Activated CD8-positive, alpha-beta memory T cell treated with anti-CD3 and anti-CD28 coated beads for 24 hours (primary cell): ENCODE data around the gene OR7D2.
"Not testable (repeated sequence)": the region's sequence is repeated elsewhere in the genome, so short reads cannot be mapped to it uniquely, and the experiment has no call there.

Experiments used
- DNase-seq: peaks from one replicate; pipeline ENCODE4 v3.0.0-alpha.2; 2020

Gene OR7D2

GRCh38 chr19:9178901-9179300, at the start of gene OR7D2:
OR7D2 (plus strand) TSS chr19:9178979; CDS start chr19:9185782, 6,803 bp downstream.
- no peak for DNase-seq

GRCh38 chr19:9130965-9131364, 47.8 kb upstream of the OR7D2 start:
- no peak for DNase-seq

- no peak for DNase-seq
These were observed 46.4 kb upstream of the OR7D2 start for GRCh38 chr19:9132422-9132821.

GRCh38 chr19:9139609-9140158, 39.1 kb upstream of the OR7D2 start:
- no peak for DNase-seq

- DNase-seq = peak; percentile 93
These were observed 38.5 kb upstream of the OR7D2 start, which contains the start of gene ZNF317 for GRCh38 chr19:9140159-9140874. ZNF317 (plus strand) TSS chr19:9140397; CDS start chr19:9156017, 15,620 bp downstream.

- DNase-seq = no peak
These were observed 33.9 kb upstream of the OR7D2 start for GRCh38 chr19:9144920-9145319.

- DNase-seq = no peak
These were observed 31.9 kb upstream of the OR7D2 start for GRCh38 chr19:9146882-9147281.

- no peak for DNase-seq
These were observed 30.1 kb upstream of the OR7D2 start for GRCh38 chr19:9148697-9149096.

- no peak for DNase-seq
These were observed 28.8 kb upstream of the OR7D2 start for GRCh38 chr19:9149997-9150396.

- DNase-seq = no peak
These were observed 28.1 kb upstream of the OR7D2 start for GRCh38 chr19:9150650-9151049.

GRCh38 chr19:9151367-9151766, 27.4 kb upstream of the OR7D2 start:
- no peak for DNase-seq

GRCh38 chr19:9155591-9155990, 23.2 kb upstream of the OR7D2 start:
- DNase-seq = no peak

- DNase-seq = no peak
These were observed 22.5 kb upstream of the OR7D2 start for GRCh38 chr19:9156304-9156703.

GRCh38 chr19:9159891-9160290, 18.9 kb upstream of the OR7D2 start:
- DNase-seq = no peak

- DNase-seq = no peak
These were observed 17.4 kb upstream of the OR7D2 start for GRCh38 chr19:9161427-9161826.

- no peak for DNase-seq
These were observed 13.5 kb upstream of the OR7D2 start for GRCh38 chr19:9165261-9165660.

- DNase-seq = no peak
These were observed 11.9 kb upstream of the OR7D2 start for GRCh38 chr19:9166846-9167245.

- no peak for DNase-seq
These were observed 7.3 kb upstream of the OR7D2 start for GRCh38 chr19:9171393-9171991.

GRCh38 chr19:9175326-9175725, 3.5 kb upstream of the OR7D2 start:
- DNase-seq = no peak

- no peak for DNase-seq
These were observed 4.2 kb downstream of the OR7D2 start for GRCh38 chr19:9183000-9183399.

- no peak for DNase-seq
These were observed 8.4 kb downstream of the OR7D2 start for GRCh38 chr19:9187191-9187590.

GRCh38 chr19:9189535-9189934, 10.8 kb downstream of the OR7D2 start:
- DNase-seq = no peak

GRCh38 chr19:9198044-9198443, 19.3 kb downstream of the OR7D2 start:
- DNase-seq = not testable (repeated sequence)

- DNase-seq = peak; percentile 85
These were observed 26.8 kb downstream of the OR7D2 start for GRCh38 chr19:9205501-9206113.
